ENCODE data around the gene BATF3. TPM values are rescaled to one million over a fixed set of nuclear protein-coding genes. Genes with fewer than 3 reads are reported as not detected.
A peak's percentile ranks its signal among the peaks of the same experiment; 100 is the strongest.
"Not testable (repeated sequence)": the region's sequence is repeated elsewhere in the genome, so short reads cannot be mapped to it uniquely, and the experiment has no call there.

The BATF3 gene
- total RNA-seq, 1 donor: 1.4 TPM

DNA sequence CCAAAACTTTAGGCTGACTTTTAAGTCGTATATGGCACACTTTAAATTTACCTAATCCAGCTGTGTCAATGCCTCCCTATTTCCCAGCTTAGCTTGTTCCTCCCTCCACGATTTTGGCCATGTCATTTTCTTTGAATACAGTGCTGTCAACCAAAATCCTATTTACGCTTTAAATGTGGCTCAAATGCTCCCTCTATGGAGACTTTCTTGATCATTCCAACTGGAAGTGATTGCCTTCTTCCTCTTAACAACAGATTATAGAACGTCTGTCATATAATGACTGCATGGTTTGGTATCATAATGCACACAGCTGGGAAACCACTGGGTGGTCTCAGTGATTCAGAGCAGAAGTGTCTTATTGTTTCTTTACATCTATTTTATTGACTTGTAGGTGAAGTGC lies 18.9 kb upstream of the BATF3 start:
- Histone ChIP-seq H3K9me3 (ENCODE audit: low read depth, low read length) (no peaks in the 10 kb centered on the region), H3K4me3 (ENCODE audit: low read length) (no peak overlapping the region), H3K27me3 (ENCODE audit: insufficient read depth, low read length) (peaks cover 16% of the 10 kb centered on the region), H3K4me1 (ENCODE audit: insufficient read depth, low read length) (peaks cover 10% of the 10 kb centered on the region)

- no peak overlapping the region for H3K4me3 ChIP-seq (ENCODE audit: low read length)
- H3K9me3 ChIP-seq (ENCODE audit: low read depth, low read length): no peaks in the 10 kb centered on the region
- peaks cover 16% of the 10 kb centered on the region for H3K27me3 ChIP-seq (ENCODE audit: insufficient read depth, low read length)
- H3K4me1 ChIP-seq (ENCODE audit: insufficient read depth, low read length): peaks cover 2% of the 10 kb centered on the region
Observed at GRCh38 chr1:212716161-212716560, 16.5 kb upstream of the BATF3 start.

DNA sequence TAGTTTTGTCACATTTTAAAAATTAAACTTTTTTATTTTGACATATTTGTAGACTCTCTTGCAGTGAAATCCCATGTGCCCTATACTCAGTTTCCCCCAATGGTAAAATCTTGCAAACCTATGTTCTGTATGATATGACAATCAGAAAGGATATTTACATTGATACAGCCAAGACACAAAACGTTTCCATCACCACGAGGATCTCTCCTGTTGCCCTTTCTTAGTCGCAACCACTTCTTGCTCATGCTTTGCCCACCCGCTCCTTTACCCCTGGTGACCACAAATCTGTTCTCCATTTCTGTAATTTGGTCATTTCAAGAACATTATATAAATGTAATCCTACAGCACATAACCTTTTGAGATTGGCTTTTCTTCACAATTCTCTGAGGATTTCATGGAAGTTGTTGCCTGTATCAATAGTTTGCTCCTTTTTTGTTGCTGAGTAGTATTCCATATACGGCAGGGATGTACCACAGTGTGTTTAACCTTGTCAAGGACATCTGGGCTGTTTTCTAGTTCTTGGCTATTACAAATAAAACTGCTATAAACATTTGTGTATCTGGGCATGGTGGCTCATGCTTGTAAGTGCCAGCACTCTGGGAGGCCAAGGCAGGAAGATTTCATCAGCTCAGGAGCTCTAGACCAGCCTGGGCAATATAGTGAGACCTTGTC lies 14.0 kb upstream of the BATF3 start:
- Histone ChIP-seq H3K9me3 (ENCODE audit: low read depth, low read length) (no peaks in the 10 kb centered on the region), H3K27me3 (ENCODE audit: insufficient read depth, low read length) (peaks cover 16% of the 10 kb centered on the region), H3K4me1 (ENCODE audit: insufficient read depth, low read length) (peaks cover 8% of the 10 kb centered on the region), H3K4me3 (ENCODE audit: low read length) (no peak overlapping the region)

- Histone ChIP-seq H3K9me3 (ENCODE audit: low read depth, low read length) (no peaks in the 10 kb centered on the region), H3K4me1 (ENCODE audit: insufficient read depth, low read length) (peaks cover 8% of the 10 kb centered on the region), H3K4me3 (ENCODE audit: low read length) (no peak overlapping the region), H3K27me3 (ENCODE audit: insufficient read depth, low read length) (peaks cover 8% of the 10 kb centered on the region)
Observed at GRCh38 chr1:212712451-212713303, 13.0 kb upstream of the BATF3 start.

DNA sequence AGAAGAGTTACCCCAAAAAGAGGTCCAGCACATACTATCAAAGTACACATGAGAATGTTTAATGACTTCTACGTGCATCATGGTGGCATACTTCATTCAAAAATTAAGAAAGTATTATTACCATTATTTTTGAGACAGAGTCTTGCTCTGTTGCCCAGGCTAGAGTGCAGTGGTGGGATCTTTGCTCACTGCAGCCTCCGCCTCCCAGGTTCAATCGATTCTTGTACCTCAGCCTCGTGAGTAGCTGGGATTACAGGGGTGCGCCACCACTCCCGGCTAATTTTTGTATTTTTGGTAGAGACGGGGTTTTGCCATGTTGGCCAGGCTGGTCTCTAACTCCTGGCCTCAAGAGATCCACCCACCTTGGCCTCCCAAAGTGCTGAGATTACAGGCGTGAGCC lies 12.3 kb upstream of the BATF3 start:
- not testable (repeated sequence) for H3K27me3 ChIP-seq (ENCODE audit: insufficient read depth, low read length); H3K4me3 ChIP-seq (ENCODE audit: low read length); H3K4me1 ChIP-seq (ENCODE audit: insufficient read depth, low read length); H3K9me3 ChIP-seq (ENCODE audit: low read depth, low read length)

GRCh38 chr1:212710566-212710965 lies 10.9 kb upstream of the BATF3 start:
- Histone ChIP-seq H3K9me3 (ENCODE audit: low read depth, low read length) (no peaks in the 10 kb centered on the region), H3K4me3 (ENCODE audit: low read length) (no peak overlapping the region), H3K4me1 (ENCODE audit: insufficient read depth, low read length) (peaks cover 8% of the 10 kb centered on the region), H3K27me3 (ENCODE audit: insufficient read depth, low read length) (peaks cover 3% of the 10 kb centered on the region)

- Histone ChIP-seq H3K27me3 (ENCODE audit: insufficient read depth, low read length) (peaks cover 15% of the 10 kb centered on the region), H3K9me3 (ENCODE audit: low read depth, low read length) (no peaks in the 10 kb centered on the region), H3K4me1 (ENCODE audit: insufficient read depth, low read length) (peaks cover 17% of the 10 kb centered on the region), H3K4me3 (ENCODE audit: low read length) (no peak overlapping the region)
Observed at GRCh38 chr1:212703991-212704564, 4.4 kb upstream of the BATF3 start.

- Histone ChIP-seq H3K27me3 (ENCODE audit: insufficient read depth, low read length) (peaks cover 24% of the 10 kb centered on the region), H3K9me3 (ENCODE audit: low read depth, low read length) (no peaks in the 10 kb centered on the region), H3K4me3 (ENCODE audit: low read length) (no peak overlapping the region), H3K4me1 (ENCODE audit: insufficient read depth, low read length) (peaks cover 27% of the 10 kb centered on the region)
Observed at GRCh38 chr1:212702672-212703071, 3.0 kb upstream of the BATF3 start.

GRCh38 chr1:212701910-212702309 lies 2.3 kb upstream of the BATF3 start:
- peaks cover 26% of the 10 kb centered on the region for H3K27me3 ChIP-seq (ENCODE audit: insufficient read depth, low read length)
- H3K4me1 ChIP-seq (ENCODE audit: insufficient read depth, low read length): peaks cover 27% of the 10 kb centered on the region

DNA sequence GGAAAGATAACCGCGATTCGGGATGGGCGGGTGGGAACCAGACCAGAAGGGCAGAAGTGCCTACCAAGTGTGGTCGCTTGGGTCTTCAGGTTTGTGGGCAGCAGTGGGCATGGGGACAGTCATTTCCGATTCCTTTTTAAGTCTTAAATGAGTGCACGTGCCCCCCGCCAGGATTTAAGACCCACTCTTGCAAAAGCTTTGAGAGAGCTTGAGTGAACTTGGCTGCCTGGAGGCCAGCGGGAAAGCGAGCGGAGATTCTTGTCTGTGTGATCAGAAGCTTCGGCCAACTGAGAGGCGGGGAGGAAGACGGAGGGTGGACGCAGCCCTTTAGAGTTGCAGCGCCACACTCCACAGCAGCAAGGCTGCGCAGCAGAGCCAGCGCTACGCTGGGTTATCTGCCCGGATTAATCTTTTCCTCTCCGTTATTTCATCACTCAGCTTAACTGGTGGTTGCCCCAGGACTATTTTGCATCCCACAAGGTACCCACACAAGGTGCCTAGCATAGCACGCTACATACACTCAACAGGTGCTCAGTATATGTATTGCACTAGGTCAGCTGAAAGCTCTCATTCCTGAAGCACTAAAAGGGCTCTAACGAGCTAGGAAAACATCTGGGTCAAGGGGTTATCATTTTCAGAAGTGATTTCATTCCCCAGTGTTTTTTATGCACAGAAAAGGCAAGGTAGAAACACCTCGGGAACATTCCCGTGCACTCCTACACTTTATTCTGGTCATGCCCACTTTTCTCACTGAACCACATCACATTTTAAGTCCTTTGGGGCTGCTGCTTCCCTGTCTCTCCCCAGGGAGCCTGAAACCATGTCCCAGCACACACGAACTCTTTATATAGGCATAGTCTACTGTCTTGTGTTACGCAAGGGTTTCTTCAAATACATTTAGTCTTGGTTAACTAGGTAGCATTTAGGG lies 1.5 kb upstream of the BATF3 start:
- H3K4me3 ChIP-seq (ENCODE audit: low read length): no peak overlapping the region
- peaks cover 27% of the 10 kb centered on the region for H3K4me1 ChIP-seq (ENCODE audit: insufficient read depth, low read length)
- H3K9me3 ChIP-seq (ENCODE audit: low read depth, low read length): no peaks in the 10 kb centered on the region
- H3K27me3 ChIP-seq (ENCODE audit: insufficient read depth, low read length): peaks cover 31% of the 10 kb centered on the region

More at GRCh38 chr1:212701910-212702309, 2.3 kb upstream of the BATF3 start:
- Histone ChIP-seq H3K4me3 (ENCODE audit: low read length) (no peak overlapping the region), H3K9me3 (ENCODE audit: low read depth, low read length) (no peaks in the 10 kb centered on the region)

- H3K4me1 ChIP-seq (ENCODE audit: insufficient read depth, low read length): peaks cover 27% of the 10 kb centered on the region
- peak overlapping the region; percentile 38 for H3K4me3 ChIP-seq (ENCODE audit: low read length)
- H3K9me3 ChIP-seq (ENCODE audit: low read depth, low read length): no peaks in the 10 kb centered on the region
- peaks cover 35% of the 10 kb centered on the region for H3K27me3 ChIP-seq (ENCODE audit: insufficient read depth, low read length)
Observed at GRCh38 chr1:212700223-212700891, 717 bp upstream of the BATF3 start.

- Histone ChIP-seq H3K27me3 (ENCODE audit: insufficient read depth, low read length) (peaks cover 36% of the 10 kb centered on the region), H3K4me1 (ENCODE audit: insufficient read depth, low read length) (peaks cover 27% of the 10 kb centered on the region), H3K4me3 (ENCODE audit: low read length) (peak overlapping the region; percentile 38), H3K9me3 (ENCODE audit: low read depth, low read length) (no peaks in the 10 kb centered on the region)
Observed at GRCh38 chr1:212699104-212699624, 476 bp downstream of the BATF3 start.

GRCh38 chr1:212698467-212699103 lies 1.1 kb downstream of the BATF3 start:
- Histone ChIP-seq H3K4me1 (ENCODE audit: insufficient read depth, low read length) (peaks cover 27% of the 10 kb centered on the region), H3K9me3 (ENCODE audit: low read depth, low read length) (no peaks in the 10 kb centered on the region), H3K27me3 (ENCODE audit: insufficient read depth, low read length) (peaks cover 38% of the 10 kb centered on the region), H3K4me3 (ENCODE audit: low read length) (peak overlapping the region; percentile 38)

Measured in mononuclear cell (primary cell).